A549 (cell line): ENCODE results near the gene SLC9A4.
"Not testable (repeated sequence)": the region's sequence is repeated elsewhere in the genome, so short reads cannot be mapped to it uniquely, and the experiment has no call there.

Experiments
- EHF ChIP-seq: fragments of 250-450 bp; sonication (Bioruptor Pico); IDR thresholded peaks from 2 replicates; pipeline ENCODE4 v1.5.0; 2020; ENCODE audit warnings: mild to moderate bottlenecking
- KDM1A ChIP-seq: fragments of 200-600 bp; sonication (generic); IDR thresholded peaks from 2 replicates; pipeline ENCODE4 v1.6.1; 2016; ENCODE audit warnings: low read depth, mild to moderate bottlenecking
- POLR2A ChIP-seq: IDR thresholded peaks from 2 replicates; pipeline ENCODE4 v1.6.1; 2012; ENCODE audit warnings: mild to moderate bottlenecking, low read length
- RAD21 ChIP-seq, 2 experiments: fragments of >200 bp in 1 of 2; sonication (Bioruptor Twin) in 1 of 2; formaldehyde crosslinking in 1 of 2; IDR thresholded peaks in 1 of 2; conservative IDR thresholded peaks in 1 of 2; 2 replicates in 1 of 2; 3 replicates in 1 of 2; pipeline ENCODE4 v1.6.1; 2012 to 2018; ENCODE audit warnings: inconsistent platforms in 1 of 2
- RARB ChIP-seq: fragments of 250-450 bp; sonication (Bioruptor Pico); IDR thresholded peaks from 2 replicates; pipeline ENCODE4 v1.8.0; 2021; ENCODE audit warnings: mild to moderate bottlenecking, moderate library complexity
- RCOR1 ChIP-seq: fragments of 150-350 bp; IDR thresholded peaks from 2 replicates; pipeline ENCODE4 v1.6.1; 2014; ENCODE audit warnings: antibody characterized with exemption, low read length, low read depth
- SREBF2 ChIP-seq: fragments of 450-650 bp; IDR thresholded peaks from 2 replicates; pipeline ENCODE4 v1.6.1; 2014; ENCODE audit warnings: mild to moderate bottlenecking, moderate library complexity
- ZFP36 ChIP-seq: fragments of 450-650 bp; IDR thresholded peaks from 2 replicates; pipeline ENCODE4 v1.6.1; 2014; ENCODE audit warnings: borderline replicate concordance; ENCODE audit not compliant: partially characterized antibody
- TF ChIP-seq, protein P1 (sequence below): fragments of >200 bp; sonication (Bioruptor Twin); formaldehyde crosslinking; IDR thresholded peaks from 3 replicates; pipeline ENCODE4 v1.5.1; 2016
- TF ChIP-seq, protein P2 (sequence below): fragments of 450-650 bp; IDR thresholded peaks from 2 replicates; pipeline ENCODE4 v1.6.1; 2014; ENCODE audit warnings: antibody characterized with exemption
- TF ChIP-seq, protein P3 (sequence below): IDR thresholded peaks from 2 replicates; pipeline ENCODE4 v1.6.1; 2012
- TF ChIP-seq, protein P4 (sequence below): fragments of 150-350 bp; IDR thresholded peaks from 2 replicates; pipeline ENCODE4 v1.6.1; 2014; ENCODE audit warnings: low read depth, mild to moderate bottlenecking, low read length

DNA sequence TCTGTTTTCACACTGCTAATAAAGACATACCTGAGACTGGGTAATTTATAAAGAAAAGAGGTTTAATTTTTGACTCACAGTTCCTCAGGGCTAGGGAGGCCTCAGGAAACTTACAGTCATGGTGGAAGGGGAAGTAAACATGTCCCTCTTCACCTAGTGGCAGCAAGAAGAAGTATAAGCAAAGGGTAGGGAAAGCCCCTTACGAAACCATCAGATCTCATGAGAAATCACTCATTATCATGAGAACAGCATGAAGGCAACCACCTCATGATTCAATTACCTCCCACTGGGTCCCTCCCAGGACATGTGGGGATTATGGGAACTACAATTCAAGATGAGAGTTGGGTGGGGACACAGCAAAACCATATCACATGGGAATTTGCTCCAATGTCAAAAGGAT, 89.5 kb downstream of the SLC9A4 start:
- TF ChIP-seq, protein P1, sequence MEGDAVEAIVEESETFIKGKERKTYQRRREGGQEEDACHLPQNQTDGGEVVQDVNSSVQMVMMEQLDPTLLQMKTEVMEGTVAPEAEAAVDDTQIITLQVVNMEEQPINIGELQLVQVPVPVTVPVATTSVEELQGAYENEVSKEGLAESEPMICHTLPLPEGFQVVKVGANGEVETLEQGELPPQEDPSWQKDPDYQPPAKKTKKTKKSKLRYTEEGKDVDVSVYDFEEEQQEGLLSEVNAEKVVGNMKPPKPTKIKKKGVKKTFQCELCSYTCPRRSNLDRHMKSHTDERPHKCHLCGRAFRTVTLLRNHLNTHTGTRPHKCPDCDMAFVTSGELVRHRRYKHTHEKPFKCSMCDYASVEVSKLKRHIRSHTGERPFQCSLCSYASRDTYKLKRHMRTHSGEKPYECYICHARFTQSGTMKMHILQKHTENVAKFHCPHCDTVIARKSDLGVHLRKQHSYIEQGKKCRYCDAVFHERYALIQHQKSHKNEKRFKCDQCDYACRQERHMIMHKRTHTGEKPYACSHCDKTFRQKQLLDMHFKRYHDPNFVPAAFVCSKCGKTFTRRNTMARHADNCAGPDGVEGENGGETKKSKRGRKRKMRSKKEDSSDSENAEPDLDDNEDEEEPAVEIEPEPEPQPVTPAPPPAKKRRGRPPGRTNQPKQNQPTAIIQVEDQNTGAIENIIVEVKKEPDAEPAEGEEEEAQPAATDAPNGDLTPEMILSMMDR = not testable (repeated sequence)
- TF ChIP-seq RAD21 (conservative IDR thresholded peaks at IDR 0.05 in 1 of 2, IDR thresholded peaks at IDR 0.05 in 1 of 2); POLR2A; KDM1A; ZFP36; RARB (CRISPR knock-in tag); RCOR1; EHF (CRISPR knock-in tag); SREBF2: not testable (repeated sequence)
- TF ChIP-seq, protein P2, sequence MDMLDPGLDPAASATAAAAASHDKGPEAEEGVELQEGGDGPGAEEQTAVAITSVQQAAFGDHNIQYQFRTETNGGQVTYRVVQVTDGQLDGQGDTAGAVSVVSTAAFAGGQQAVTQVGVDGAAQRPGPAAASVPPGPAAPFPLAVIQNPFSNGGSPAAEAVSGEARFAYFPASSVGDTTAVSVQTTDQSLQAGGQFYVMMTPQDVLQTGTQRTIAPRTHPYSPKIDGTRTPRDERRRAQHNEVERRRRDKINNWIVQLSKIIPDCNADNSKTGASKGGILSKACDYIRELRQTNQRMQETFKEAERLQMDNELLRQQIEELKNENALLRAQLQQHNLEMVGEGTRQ = not testable (repeated sequence)
- TF ChIP-seq, protein P3, sequence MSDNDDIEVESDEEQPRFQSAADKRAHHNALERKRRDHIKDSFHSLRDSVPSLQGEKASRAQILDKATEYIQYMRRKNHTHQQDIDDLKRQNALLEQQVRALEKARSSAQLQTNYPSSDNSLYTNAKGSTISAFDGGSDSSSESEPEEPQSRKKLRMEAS = not testable (repeated sequence)
- TF ChIP-seq, protein P4, sequence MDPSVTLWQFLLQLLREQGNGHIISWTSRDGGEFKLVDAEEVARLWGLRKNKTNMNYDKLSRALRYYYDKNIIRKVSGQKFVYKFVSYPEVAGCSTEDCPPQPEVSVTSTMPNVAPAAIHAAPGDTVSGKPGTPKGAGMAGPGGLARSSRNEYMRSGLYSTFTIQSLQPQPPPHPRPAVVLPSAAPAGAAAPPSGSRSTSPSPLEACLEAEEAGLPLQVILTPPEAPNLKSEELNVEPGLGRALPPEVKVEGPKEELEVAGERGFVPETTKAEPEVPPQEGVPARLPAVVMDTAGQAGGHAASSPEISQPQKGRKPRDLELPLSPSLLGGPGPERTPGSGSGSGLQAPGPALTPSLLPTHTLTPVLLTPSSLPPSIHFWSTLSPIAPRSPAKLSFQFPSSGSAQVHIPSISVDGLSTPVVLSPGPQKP = not testable (repeated sequence)
